Parathyroid adenoma (tissue), 2 donors: ENCODE results near the gene ETFDH.
"Not testable (repeated sequence)": the region's sequence is repeated elsewhere in the genome, so short reads cannot be mapped to it uniquely, and the experiment has no call there.

ENCODE experiments used
- H2AFZ ChIP-seq: fragments of 300-600 bp; sonication (generic); one replicate; pipeline ENCODE4 v1.7.0; 2017; ENCODE audit warnings: antibody characterized with exemption, mild to moderate bottlenecking
- H3K27ac ChIP-seq: fragments of 300-600 bp; sonication (generic); one replicate; pipeline ENCODE4 v1.7.0; 2017
- H3K27me3 ChIP-seq: fragments of 300-600 bp; sonication (generic); one replicate; pipeline ENCODE4 v1.7.0; 2017; ENCODE audit warnings: low read length; ENCODE audit not compliant: control insufficient read depth, insufficient read depth
- H3K36me3 ChIP-seq: fragments of 300-600 bp; sonication (generic); one replicate; pipeline ENCODE4 v1.7.0; 2017; ENCODE audit warnings: low read length; ENCODE audit not compliant: control insufficient read depth, insufficient read depth
- H3K4me1 ChIP-seq: fragments of 300-600 bp; sonication (generic); one replicate; pipeline ENCODE4 v1.7.0; 2017; ENCODE audit warnings: control low read depth
- H3K4me2 ChIP-seq: fragments of 300-600 bp; sonication (generic); one replicate; pipeline ENCODE4 v1.7.0; 2017; ENCODE audit warnings: low read length
- H3K4me3 ChIP-seq: fragments of 300-600 bp; sonication (generic); one replicate; pipeline ENCODE4 v1.7.0; 2017; ENCODE audit warnings: low read depth, low read length
- H3K79me2 ChIP-seq: fragments of 300-600 bp; sonication (generic); one replicate; pipeline ENCODE4 v1.7.0; 2017; ENCODE audit warnings: control low read depth
- H3K9ac ChIP-seq: fragments of 300-600 bp; sonication (generic); one replicate; pipeline ENCODE4 v1.7.0; 2017; ENCODE audit warnings: mild to moderate bottlenecking
- H3K9me3 ChIP-seq: fragments of 300-600 bp; sonication (generic); one replicate; pipeline ENCODE4 v1.7.0; 2017; ENCODE audit warnings: low read length; ENCODE audit not compliant: control insufficient read depth
- TF ChIP-seq, protein P1 (sequence below): fragments of 300-600 bp; sonication (generic); IDR thresholded peaks from one replicate; pipeline ENCODE4 v1.7.0; 2017; ENCODE audit warnings: antibody characterized with exemption, mild to moderate bottlenecking
- donor health status: primary hyperparathyroidism.

ETFDH gene

DNA sequence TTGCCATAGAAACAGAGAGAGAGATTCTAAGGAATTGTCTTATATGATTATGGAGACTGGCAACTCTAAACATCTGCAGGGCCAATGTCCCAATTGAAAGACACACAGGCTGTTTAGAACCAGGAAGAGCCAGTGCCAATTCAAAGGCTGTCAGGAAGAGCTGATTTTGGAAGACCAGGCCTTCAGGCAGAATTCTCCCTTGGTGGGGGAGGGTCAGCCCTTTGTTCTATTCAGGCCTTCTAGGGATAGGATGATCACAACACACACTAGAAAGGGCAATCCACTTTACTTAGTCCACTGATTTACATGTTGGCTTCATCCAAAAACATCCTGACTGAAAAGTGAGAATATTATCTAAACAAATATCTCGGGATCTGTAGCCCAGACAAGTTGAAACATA is 15.7 kb upstream of the ETFDH start:
- Histone ChIP-seq H3K4me1 (no peaks in the 10 kb centered on the region), H3K4me3 (no peak overlapping the region), H3K9ac (no peak overlapping the region), H2AFZ (no peak overlapping the region), H3K79me2 (no peaks in the 10 kb centered on the region), H3K27me3 (no peaks in the 10 kb centered on the region), H3K9me3 (no peaks in the 10 kb centered on the region), H3K36me3 (no peaks in the 10 kb centered on the region), H3K27ac (no peak overlapping the region), H3K4me2 (no peak overlapping the region)
- TF ChIP-seq, protein P1, sequence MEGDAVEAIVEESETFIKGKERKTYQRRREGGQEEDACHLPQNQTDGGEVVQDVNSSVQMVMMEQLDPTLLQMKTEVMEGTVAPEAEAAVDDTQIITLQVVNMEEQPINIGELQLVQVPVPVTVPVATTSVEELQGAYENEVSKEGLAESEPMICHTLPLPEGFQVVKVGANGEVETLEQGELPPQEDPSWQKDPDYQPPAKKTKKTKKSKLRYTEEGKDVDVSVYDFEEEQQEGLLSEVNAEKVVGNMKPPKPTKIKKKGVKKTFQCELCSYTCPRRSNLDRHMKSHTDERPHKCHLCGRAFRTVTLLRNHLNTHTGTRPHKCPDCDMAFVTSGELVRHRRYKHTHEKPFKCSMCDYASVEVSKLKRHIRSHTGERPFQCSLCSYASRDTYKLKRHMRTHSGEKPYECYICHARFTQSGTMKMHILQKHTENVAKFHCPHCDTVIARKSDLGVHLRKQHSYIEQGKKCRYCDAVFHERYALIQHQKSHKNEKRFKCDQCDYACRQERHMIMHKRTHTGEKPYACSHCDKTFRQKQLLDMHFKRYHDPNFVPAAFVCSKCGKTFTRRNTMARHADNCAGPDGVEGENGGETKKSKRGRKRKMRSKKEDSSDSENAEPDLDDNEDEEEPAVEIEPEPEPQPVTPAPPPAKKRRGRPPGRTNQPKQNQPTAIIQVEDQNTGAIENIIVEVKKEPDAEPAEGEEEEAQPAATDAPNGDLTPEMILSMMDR = no peak

GRCh38 chr4:158657291-158657690 is 14.8 kb upstream of the ETFDH start:
- Histone ChIP-seq H3K79me2 (no peaks in the 10 kb centered on the region), H3K4me3 (no peak overlapping the region), H3K4me2 (no peak overlapping the region), H3K36me3 (no peaks in the 10 kb centered on the region), H3K9ac (no peak overlapping the region), H3K4me1 (no peaks in the 10 kb centered on the region), H2AFZ (no peak overlapping the region), H3K9me3 (no peaks in the 10 kb centered on the region), H3K27ac (no peak overlapping the region), H3K27me3 (no peaks in the 10 kb centered on the region)
- TF ChIP-seq, protein P1 = no peak

DNA sequence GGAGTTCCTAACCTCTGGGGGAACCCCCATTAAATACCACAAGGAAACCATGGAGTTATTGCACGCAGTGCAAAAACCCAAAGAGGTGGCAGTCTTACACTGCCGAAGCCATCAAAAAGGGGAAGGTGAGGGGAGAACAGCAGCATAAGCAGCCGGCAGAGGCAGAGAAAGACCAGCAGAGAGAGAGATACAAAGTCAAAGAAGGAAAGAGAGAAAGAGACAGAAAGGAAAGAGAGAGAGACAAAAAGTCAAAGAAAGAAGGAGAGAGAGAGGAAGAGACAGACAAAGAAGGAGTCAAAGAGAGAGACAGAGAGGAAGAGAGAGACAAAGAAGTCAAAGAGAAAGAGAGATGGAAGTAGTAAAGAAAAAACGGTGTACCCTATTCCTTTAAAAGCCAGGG is 8.8 kb upstream of the ETFDH start:
- not testable (repeated sequence) for H3K36me3 ChIP-seq, H3K27ac ChIP-seq, H2AFZ ChIP-seq, H3K27me3 ChIP-seq, H3K4me3 ChIP-seq, H3K4me1 ChIP-seq, H3K9me3 ChIP-seq, H3K9ac ChIP-seq, H3K4me2 ChIP-seq, H3K79me2 ChIP-seq

- not testable (repeated sequence) for H2AFZ ChIP-seq, H3K79me2 ChIP-seq, H3K9ac ChIP-seq, H3K27me3 ChIP-seq, H3K36me3 ChIP-seq, H3K4me3 ChIP-seq, H3K27ac ChIP-seq, H3K4me1 ChIP-seq, H3K9me3 ChIP-seq, H3K4me2 ChIP-seq
Measured at GRCh38 chr4:158663707-158664625, 8.1 kb upstream of the ETFDH start.

DNA sequence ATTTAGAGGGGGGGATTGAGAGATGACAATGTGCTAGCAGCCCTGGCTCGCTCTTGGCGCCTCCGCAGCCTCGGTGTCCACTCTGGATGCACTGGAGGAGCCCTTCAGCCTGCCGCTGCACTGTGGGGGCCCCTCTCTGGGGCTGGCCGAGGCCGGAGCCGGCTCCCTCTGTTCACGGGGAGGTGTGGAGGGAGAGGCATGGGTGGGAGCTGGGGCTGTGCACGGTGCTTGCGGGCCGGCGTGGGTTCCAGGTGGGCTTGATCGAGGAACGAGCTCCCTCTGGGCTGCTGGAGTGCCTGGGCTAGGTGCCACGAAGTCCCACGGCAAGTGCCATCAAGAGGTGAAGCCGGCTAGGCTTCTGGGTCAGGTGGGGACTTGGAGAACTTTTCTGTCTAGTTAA is 7.3 kb upstream of the ETFDH start:
- Histone ChIP-seq H2AFZ (no peak overlapping the region), H3K9ac (no peak overlapping the region), H3K27me3 (no peaks in the 10 kb centered on the region), H3K4me2 (no peak overlapping the region), H3K79me2 (no peaks in the 10 kb centered on the region), H3K27ac (no peak overlapping the region), H3K4me3 (no peak overlapping the region), H3K9me3 (no peaks in the 10 kb centered on the region), H3K4me1 (no peaks in the 10 kb centered on the region), H3K36me3 (no peaks in the 10 kb centered on the region)
- TF ChIP-seq, protein P1 = no peak

DNA sequence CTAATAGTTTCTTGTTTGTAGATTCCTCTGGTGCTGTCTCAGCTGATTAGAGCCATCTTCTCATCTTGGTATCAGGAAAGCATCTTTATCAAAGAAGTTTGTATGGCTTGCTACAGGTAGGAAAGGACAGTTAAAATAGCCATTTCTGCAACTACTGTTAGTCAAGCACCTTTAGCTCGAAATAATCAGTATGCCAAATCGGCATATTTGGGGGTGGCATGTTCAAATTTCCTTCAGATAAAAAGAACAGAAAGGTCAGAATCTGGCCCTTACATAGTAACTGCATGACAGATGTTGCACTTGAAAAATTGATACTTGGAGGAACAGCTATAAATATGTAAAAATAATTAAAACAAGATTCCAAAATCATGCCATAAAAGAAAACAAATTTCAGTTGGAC is 5.2 kb upstream of the ETFDH start:
- H3K79me2 ChIP-seq = no peaks in the 10 kb centered on the region
- H3K4me2 ChIP-seq = no peak overlapping the region
- H3K4me1 ChIP-seq = no peaks in the 10 kb centered on the region
- no peak overlapping the region for H2AFZ ChIP-seq
- H3K9ac ChIP-seq = no peak overlapping the region
- no peak overlapping the region for H3K4me3 ChIP-seq
- H3K27me3 ChIP-seq = no peaks in the 10 kb centered on the region
- no peaks in the 10 kb centered on the region for H3K36me3 ChIP-seq
- TF ChIP-seq, protein P1 = no peak
- H3K27ac ChIP-seq = no peak overlapping the region
- no peaks in the 10 kb centered on the region for H3K9me3 ChIP-seq
